Measurements from ENCODE around the gene RAE1.
"Not testable (repeated sequence)": the region's sequence is repeated elsewhere in the genome, so short reads cannot be mapped to it uniquely, and the experiment has no call there.

Gene RAE1

GRCh38 chr20:57326667-57327455, 24.2 kb upstream of the RAE1 start:
- DNase-seq (ENCODE audit: low read depth) = no peak

- no peak for DNase-seq (ENCODE audit: low read depth)
Measured at GRCh38 chr20:57327820-57328219, 23.2 kb upstream of the RAE1 start.

- DNase-seq (ENCODE audit: low read depth) = no peak
Measured at GRCh38 chr20:57329608-57330221, 21.3 kb upstream of the RAE1 start, which contains the start of gene SPO11. Gene SPO11 (plus strand): TSS chr20:57329803. CDS start chr20:57329868, 65 bp downstream.

GRCh38 chr20:57330998-57331397, 20.1 kb upstream of the RAE1 start:
- peak; percentile 57 for DNase-seq (ENCODE audit: low read depth)

- DNase-seq (ENCODE audit: low read depth) = no peak
Measured at GRCh38 chr20:57332105-57333089, 18.7 kb upstream of the RAE1 start.

- no peak for DNase-seq (ENCODE audit: low read depth)
Measured at GRCh38 chr20:57335392-57335791, 15.7 kb upstream of the RAE1 start.

GRCh38 chr20:57341663-57342062, 9.4 kb upstream of the RAE1 start:
- no peak for DNase-seq (ENCODE audit: low read depth)

GRCh38 chr20:57342829-57343228, 8.2 kb upstream of the RAE1 start:
- no peak for DNase-seq (ENCODE audit: low read depth)

GRCh38 chr20:57346477-57346876, 4.6 kb upstream of the RAE1 start:
- peak; percentile 57 for DNase-seq (ENCODE audit: low read depth)

GRCh38 chr20:57347393-57347792, 3.7 kb upstream of the RAE1 start:
- DNase-seq (ENCODE audit: low read depth) = no peak

GRCh38 chr20:57348200-57348921, 2.7 kb upstream of the RAE1 start:
- not testable (repeated sequence) for DNase-seq (ENCODE audit: low read depth)

GRCh38 chr20:57348922-57349574, 2.0 kb upstream of the RAE1 start:
- not testable (repeated sequence) for DNase-seq (ENCODE audit: low read depth)

GRCh38 chr20:57350081-57350710, 859 bp upstream of the RAE1 start:
- DNase-seq (ENCODE audit: low read depth) = no peak

- not testable (repeated sequence) for DNase-seq (ENCODE audit: low read depth)
Measured at GRCh38 chr20:57350726-57351041, 371 bp upstream of the RAE1 start.

- no peak for DNase-seq (ENCODE audit: low read depth)
Measured at GRCh38 chr20:57352305-57352704, 1.2 kb downstream of the RAE1 start.

GRCh38 chr20:57353351-57353750, 2.3 kb downstream of the RAE1 start:
- DNase-seq (ENCODE audit: low read depth) = no peak

GRCh38 chr20:57361517-57361916, 10.5 kb downstream of the RAE1 start:
- peak; percentile 75 for DNase-seq (ENCODE audit: low read depth)

GRCh38 chr20:57364451-57364850, 13.4 kb downstream of the RAE1 start:
- no peak for DNase-seq (ENCODE audit: low read depth)

GRCh38 chr20:57369596-57369995, 18.5 kb downstream of the RAE1 start:
- DNase-seq (ENCODE audit: low read depth) = no peak

GRCh38 chr20:57370316-57370715, 19.3 kb downstream of the RAE1 start:
- no peak for DNase-seq (ENCODE audit: low read depth)

- DNase-seq (ENCODE audit: low read depth) = no peak
Measured at GRCh38 chr20:57371363-57371762, 20.3 kb downstream of the RAE1 start.
